ENCODE data around the gene DEDD2.
A peak's percentile ranks its signal among the peaks of the same experiment; 100 is the strongest.

The DEDD2 gene

GRCh38 chr19:42228641-42229040, 11.2 kb upstream of the DEDD2 start:
- DNase-seq (ENCODE audit: low read depth in 2 of 2) = no peak

- no peak for DNase-seq (ENCODE audit: low read depth in 2 of 2)
Measured at GRCh38 chr19:42226886-42227285, 9.4 kb upstream of the DEDD2 start.

- DNase-seq (ENCODE audit: low read depth in 2 of 2) = no peak
Measured at GRCh38 chr19:42225718-42226292, 8.3 kb upstream of the DEDD2 start.

- no peak for DNase-seq (ENCODE audit: low read depth in 2 of 2)
Measured at GRCh38 chr19:42224940-42225717, 7.7 kb upstream of the DEDD2 start.

GRCh38 chr19:42220751-42221097, 3.2 kb upstream of the DEDD2 start:
- no peak for DNase-seq (ENCODE audit: low read depth in 2 of 2)

GRCh38 chr19:42219812-42220750, 2.6 kb upstream of the DEDD2 start, which contains the start of gene ZNF526:
TSS of gene ZNF526 (plus strand) at chr19:42220312. CDS start at chr19:42224404, 4,092 bp downstream.
- peak; percentile 93 to 96 for DNase-seq (ENCODE audit: low read depth in 2 of 2)

- DNase-seq (ENCODE audit: low read depth in 2 of 2) = no peak
Measured at GRCh38 chr19:42216653-42217519, 591 bp downstream of the DEDD2 start.

- no peak for DNase-seq (ENCODE audit: low read depth in 2 of 2)
Measured at GRCh38 chr19:42214810-42215485, 2.5 kb downstream of the DEDD2 start.

GRCh38 chr19:42212886-42213285, 4.6 kb downstream of the DEDD2 start:
- no peak for DNase-seq (ENCODE audit: low read depth in 2 of 2)

- no peak for DNase-seq (ENCODE audit: low read depth in 2 of 2)
Measured at GRCh38 chr19:42208612-42209011, 8.9 kb downstream of the DEDD2 start.

- DNase-seq (ENCODE audit: low read depth in 2 of 2) = no peak
Measured at GRCh38 chr19:42207767-42208271, 9.7 kb downstream of the DEDD2 start.

GRCh38 chr19:42206871-42207755, 10.4 kb downstream of the DEDD2 start:
- no peak for DNase-seq (ENCODE audit: low read depth in 2 of 2)

GRCh38 chr19:42204664-42205063, 12.8 kb downstream of the DEDD2 start:
- DNase-seq (ENCODE audit: low read depth in 2 of 2) = no peak

- DNase-seq (ENCODE audit: low read depth in 2 of 2) = no peak
Measured at GRCh38 chr19:42203700-42204099, 13.8 kb downstream of the DEDD2 start.

GRCh38 chr19:42202290-42202880, 15.1 kb downstream of the DEDD2 start:
- no peak for DNase-seq (ENCODE audit: low read depth in 2 of 2)

- DNase-seq (ENCODE audit: low read depth in 2 of 2) = peak in 1 of 2 donors; percentile 16
Measured at GRCh38 chr19:42201489-42202289, 15.8 kb downstream of the DEDD2 start.

GRCh38 chr19:42200116-42200715, 17.3 kb downstream of the DEDD2 start:
- no peak for DNase-seq (ENCODE audit: low read depth in 2 of 2)

All from stimulated activated CD8-positive, alpha-beta memory T cell treated with anti-CD3 and anti-CD28 coated beads, Interleukin-2, amount 100 ng/mL, for 1 hour (primary cell).